H7 (cell line): ENCODE measurements around the gene LRRC17. TPM values are rescaled to one million over a fixed set of nuclear protein-coding genes. Genes with fewer than 3 reads are reported as not detected.

ENCODE experiments used
- DNase-seq: peaks from one replicate; pipeline ENCODE4 v3.0.0; 2012
- H3K27me3 ChIP-seq: 2 replicates; pipeline ENCODE4 v1.6.0; 2011; ENCODE audit warnings: mild to moderate bottlenecking, low read length; ENCODE audit not compliant: control insufficient read depth, insufficient read depth
- H3K36me3 ChIP-seq: replicated peaks from 2 replicates; pipeline ENCODE4 v1.5.1; 2011; ENCODE audit warnings: low read length; ENCODE audit not compliant: control insufficient read depth, insufficient read depth
- H3K4me3 ChIP-seq: 2 replicates; pipeline ENCODE4 v1.5.1; 2011; ENCODE audit warnings: low read depth, mild to moderate bottlenecking, control low read depth, low read length, moderate library complexity; ENCODE audit not compliant: insufficient read depth
- total RNA-seq: library from RNA; depleted of rRNA; stranded (reverse); fragments of >200 nt; shearing (Covaris generic); gene quantifications from 2 replicates; pipeline ENCODE4 v1.2.3, GENCODE V29; 2014

LRRC17 gene
- total RNA-seq, 1 experiment from 2014 or later: 1.0 TPM

- no peak for DNase-seq
- Histone ChIP-seq H3K4me3 (no peak overlapping the region), H3K36me3 (no peaks in the 10 kb centered on the region)
Observed at GRCh38 chr7:102917436-102918353, 4.9 kb downstream of the LRRC17 start.

GRCh38 chr7:102918845-102919244 is 6.0 kb downstream of the LRRC17 start:
- DNase-seq: no peak
- H3K4me3 ChIP-seq: no peak overlapping the region

More at GRCh38 chr7:102917436-102918353, 4.9 kb downstream of the LRRC17 start:
- H3K27me3 ChIP-seq: no peaks in the 10 kb centered on the region

GRCh38 chr7:102925976-102926782 is 13.4 kb downstream of the LRRC17 start:
- H3K4me3 ChIP-seq: no peak overlapping the region
- DNase-seq: no peak
- H3K27me3 ChIP-seq: no peaks in the 10 kb centered on the region
- no peaks in the 10 kb centered on the region for H3K36me3 ChIP-seq

More at GRCh38 chr7:102918845-102919244, 6.0 kb downstream of the LRRC17 start:
- Histone ChIP-seq H3K27me3 (no peaks in the 10 kb centered on the region), H3K36me3 (no peaks in the 10 kb centered on the region)

- H3K4me3 ChIP-seq: no peak overlapping the region
- H3K36me3 ChIP-seq: no peaks in the 10 kb centered on the region
- H3K27me3 ChIP-seq: no peaks in the 10 kb centered on the region
- DNase-seq: no peak
Observed at GRCh38 chr7:102926783-102927140, 14.0 kb downstream of the LRRC17 start.

- DNase-seq: no peak
- no peaks in the 10 kb centered on the region for H3K36me3 ChIP-seq
- no peak overlapping the region for H3K4me3 ChIP-seq
- no peaks in the 10 kb centered on the region for H3K27me3 ChIP-seq
Observed at GRCh38 chr7:102927312-102927933, 14.6 kb downstream of the LRRC17 start.

- DNase-seq: no peak
- H3K36me3 ChIP-seq: no peaks in the 10 kb centered on the region
- H3K4me3 ChIP-seq: no peak overlapping the region
- H3K27me3 ChIP-seq: no peaks in the 10 kb centered on the region
Observed at GRCh38 chr7:102931757-102932156, 19.0 kb downstream of the LRRC17 start.

DNA sequence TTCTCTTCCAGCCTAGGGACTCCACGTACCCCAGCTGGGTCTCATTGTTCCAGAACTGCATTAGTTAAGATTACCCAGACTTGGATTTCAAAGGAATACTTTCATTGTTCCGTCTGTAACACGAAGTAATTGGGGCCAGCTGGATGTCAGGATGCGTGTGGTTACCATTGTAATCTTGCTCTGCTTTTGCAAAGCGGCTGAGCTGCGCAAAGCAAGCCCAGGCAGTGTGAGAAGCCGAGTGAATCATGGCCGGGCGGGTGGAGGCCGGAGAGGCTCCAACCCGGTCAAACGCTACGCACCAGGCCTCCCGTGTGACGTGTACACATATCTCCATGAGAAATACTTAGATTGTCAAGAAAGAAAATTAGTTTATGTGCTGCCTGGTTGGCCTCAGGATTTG is 21.0 kb downstream of the LRRC17 start:
- Histone ChIP-seq H3K27me3 (no peaks in the 10 kb centered on the region), H3K4me3 (no peak overlapping the region), H3K36me3 (no peaks in the 10 kb centered on the region)
- peak; percentile 43 for DNase-seq

- no peaks in the 10 kb centered on the region for H3K27me3 ChIP-seq
- H3K36me3 ChIP-seq: no peaks in the 10 kb centered on the region
- no peak overlapping the region for H3K4me3 ChIP-seq
- DNase-seq: no peak
Observed at GRCh38 chr7:102934239-102934638, 21.4 kb downstream of the LRRC17 start.

GRCh38 chr7:102934701-102935100 is 21.9 kb downstream of the LRRC17 start:
- Histone ChIP-seq H3K36me3 (no peaks in the 10 kb centered on the region), H3K27me3 (no peaks in the 10 kb centered on the region), H3K4me3 (no peak overlapping the region)
- no peak for DNase-seq

DNA sequence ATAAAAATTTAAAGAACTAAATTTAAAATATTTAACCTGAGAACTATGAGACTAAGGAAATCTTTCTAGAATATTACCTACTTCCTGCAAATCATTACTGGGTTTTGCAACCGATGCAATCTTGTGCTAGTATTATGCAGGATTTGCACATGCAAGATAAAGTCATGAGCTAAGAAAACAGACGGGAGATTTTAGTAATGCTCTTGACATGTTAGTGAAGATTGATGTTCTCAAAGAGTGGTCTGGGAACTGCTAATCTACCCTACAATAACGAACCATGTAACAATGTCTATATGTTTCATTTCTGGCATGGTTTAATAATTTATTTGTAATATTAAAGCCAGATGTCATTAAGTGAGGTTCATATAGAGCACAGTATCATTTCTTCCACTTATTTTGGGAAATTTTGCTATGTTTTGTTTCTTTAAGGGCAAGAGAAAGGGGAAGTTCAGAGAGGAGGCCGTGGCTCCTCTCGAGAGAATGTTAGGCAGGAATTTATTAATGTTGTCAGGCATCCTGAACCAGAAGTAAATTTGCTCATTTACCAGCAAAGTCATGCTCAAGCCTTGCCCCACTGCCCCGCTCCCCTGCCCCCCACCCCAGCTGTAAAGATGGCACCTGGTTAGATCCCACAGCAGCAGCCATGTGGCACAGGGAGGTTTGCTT is 22.8 kb downstream of the LRRC17 start:
- Histone ChIP-seq H3K36me3 (no peaks in the 10 kb centered on the region), H3K27me3 (no peaks in the 10 kb centered on the region), H3K4me3 (no peak overlapping the region)
- DNase-seq: no peak

GRCh38 chr7:102938679-102939078 is 25.9 kb downstream of the LRRC17 start:
- Histone ChIP-seq H3K4me3 (no peak overlapping the region), H3K36me3 (no peaks in the 10 kb centered on the region), H3K27me3 (no peaks in the 10 kb centered on the region)
- no peak for DNase-seq

DNA sequence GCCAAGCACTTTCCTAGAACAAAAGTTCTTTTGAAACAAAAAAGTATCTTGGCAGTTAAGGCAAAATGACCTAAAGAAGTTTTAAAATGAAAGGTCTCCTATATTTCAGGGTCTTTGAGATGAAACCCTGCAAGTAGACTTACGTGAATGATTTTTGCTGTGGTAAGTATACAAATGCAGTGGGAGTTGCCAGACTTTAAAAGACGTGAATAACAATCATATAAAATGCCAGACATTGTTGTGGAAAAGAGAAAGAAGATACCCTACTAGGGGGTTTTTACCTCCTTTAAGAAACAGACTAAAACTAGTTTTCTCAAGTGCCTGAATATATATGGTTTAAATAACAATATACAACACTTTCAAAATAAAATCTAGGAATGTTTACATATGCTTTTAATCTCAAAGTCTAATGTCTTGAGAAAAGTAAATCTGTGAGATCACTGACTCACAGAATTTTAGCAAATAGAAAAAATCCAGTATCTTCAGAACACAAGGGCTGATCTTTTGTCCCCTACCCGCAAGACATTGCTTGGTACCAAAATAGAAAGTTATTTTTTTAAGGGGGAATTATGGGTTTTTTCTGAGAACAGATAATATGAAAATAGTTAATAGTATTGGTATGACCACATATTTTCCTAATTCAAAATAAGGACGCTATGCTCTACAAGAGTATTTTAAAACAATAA is 29.5 kb downstream of the LRRC17 start:
- DNase-seq: no peak
- Histone ChIP-seq H3K36me3 (no peaks in the 10 kb centered on the region), H3K27me3 (no peaks in the 10 kb centered on the region), H3K4me3 (no peak overlapping the region)

DNA sequence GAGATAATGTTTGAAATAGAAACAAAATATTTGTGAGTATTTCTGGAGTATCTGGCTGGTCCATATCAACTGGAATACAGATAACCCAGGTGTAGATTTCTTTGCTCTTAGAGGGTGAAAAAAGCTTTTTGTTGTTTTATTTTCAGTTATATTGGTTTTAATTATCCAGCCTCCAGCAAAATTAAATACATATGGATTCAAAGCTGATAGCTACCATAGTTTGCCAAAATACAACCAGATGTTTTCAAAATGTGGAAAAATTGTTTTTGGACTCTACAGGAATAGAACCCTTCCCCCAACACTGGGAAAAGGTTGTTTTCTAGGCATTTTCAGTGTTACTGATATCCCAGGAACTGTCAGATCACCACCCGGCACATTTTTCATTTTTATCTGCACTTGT is 30.1 kb downstream of the LRRC17 start:
- Histone ChIP-seq H3K4me3 (no peak overlapping the region), H3K27me3 (no peaks in the 10 kb centered on the region), H3K36me3 (no peaks in the 10 kb centered on the region)
- DNase-seq: no peak
